SU-DHL-6 (cell line): Measurements from ENCODE around the gene PROX1.

Experiments
- H2AFZ ChIP-seq: fragments of 200-600 bp; sonication (generic); 2 replicates; pipeline ENCODE4 v1.6.1; 2014; ENCODE audit warnings: low read depth, mild to moderate bottlenecking, moderate library complexity, mixed read lengths, antibody characterized with exemption, low read length; ENCODE audit not compliant: severe bottlenecking
- H3F3A ChIP-seq: fragments of 200-600 bp; shearing (Covaris generic); 2 replicates; pipeline ENCODE4 v1.6.0; 2016; ENCODE audit warnings: antibody characterized with exemption, mild to moderate bottlenecking; ENCODE audit not compliant: insufficient read depth
- H3K27ac ChIP-seq: fragments of 200-600 bp; sonication (generic); 2 replicates; pipeline ENCODE4 v1.5.1; 2016; ENCODE audit warnings: low read depth, mild to moderate bottlenecking, low read length, moderate library complexity, mixed read lengths
- H3K27me3 ChIP-seq: fragments of 200-600 bp; sonication (generic), shearing (Covaris generic); 2 replicates; pipeline ENCODE4 v1.6.0; 2014; ENCODE audit warnings: mild to moderate bottlenecking, low read length
- H3K36me3 ChIP-seq: fragments of 200-600 bp; sonication (generic); 2 replicates; pipeline ENCODE4 v1.6.1; 2014; ENCODE audit warnings: mild to moderate bottlenecking, low read length, mixed read lengths
- H3K4me2 ChIP-seq: fragments of 300-600, 200-600 bp; shearing (Covaris generic), sonication (generic); 2 replicates; pipeline ENCODE4 v1.6.0; 2014; ENCODE audit warnings: low read length, low read depth, mild to moderate bottlenecking; ENCODE audit not compliant: poor library complexity, severe bottlenecking
- H3K4me3 ChIP-seq: fragments of 200-600 bp; sonication (generic); 2 replicates; pipeline ENCODE4 v1.5.1; 2014; ENCODE audit warnings: antibody characterized with exemption, low read length, mild to moderate bottlenecking, mixed read lengths; ENCODE audit not compliant: insufficient read depth, poor library complexity, severe bottlenecking
- H3K79me2 ChIP-seq: fragments of 200-600 bp; sonication (generic); 2 replicates; pipeline ENCODE4 v1.6.1; 2014; ENCODE audit warnings: mild to moderate bottlenecking, low read length, moderate library complexity; ENCODE audit not compliant: insufficient read depth
- H3K9ac ChIP-seq: fragments of 200-600 bp; sonication (generic); 2 replicates; pipeline ENCODE4 v1.7.0; 2014; ENCODE audit warnings: mild to moderate bottlenecking, low read length
- H3K9me2 ChIP-seq: fragments of 200-600 bp; sonication (generic); replicated peaks from 2 replicates; pipeline ENCODE4 v1.6.1; 2014; ENCODE audit warnings: low read length; ENCODE audit not compliant: insufficient read depth
- H3K9me3 ChIP-seq: fragments of 200-600 bp; sonication (generic); 2 replicates; pipeline ENCODE4 v1.6.1; 2014; ENCODE audit warnings: low read length, mixed read lengths; ENCODE audit not compliant: insufficient read depth
- H4K20me1 ChIP-seq: fragments of 200-600 bp; sonication (generic); 2 replicates; pipeline ENCODE4 v1.6.1; 2014; ENCODE audit warnings: low read depth, mild to moderate bottlenecking, antibody characterized with exemption, low read length, moderate library complexity, mixed read lengths
- EZH2phosphoT487 ChIP-seq: fragments of 200-600 bp; sonication (generic), shearing (Covaris generic); conservative IDR thresholded peaks from 2 replicates; pipeline ENCODE4 v1.6.1; 2018; ENCODE audit warnings: mild to moderate bottlenecking, antibody characterized with exemption, low read length, moderate library complexity, mixed read lengths
- TF ChIP-seq, protein P1 (sequence below): fragments of 200-600 bp; sonication (generic); IDR thresholded peaks from one replicate; pipeline ENCODE4 v1.5.1; 2017; ENCODE audit warnings: antibody characterized with exemption, mild to moderate bottlenecking, low read length, moderate library complexity; ENCODE audit not compliant: insufficient read depth, poor library complexity, severe bottlenecking

The PROX1 gene

DNA sequence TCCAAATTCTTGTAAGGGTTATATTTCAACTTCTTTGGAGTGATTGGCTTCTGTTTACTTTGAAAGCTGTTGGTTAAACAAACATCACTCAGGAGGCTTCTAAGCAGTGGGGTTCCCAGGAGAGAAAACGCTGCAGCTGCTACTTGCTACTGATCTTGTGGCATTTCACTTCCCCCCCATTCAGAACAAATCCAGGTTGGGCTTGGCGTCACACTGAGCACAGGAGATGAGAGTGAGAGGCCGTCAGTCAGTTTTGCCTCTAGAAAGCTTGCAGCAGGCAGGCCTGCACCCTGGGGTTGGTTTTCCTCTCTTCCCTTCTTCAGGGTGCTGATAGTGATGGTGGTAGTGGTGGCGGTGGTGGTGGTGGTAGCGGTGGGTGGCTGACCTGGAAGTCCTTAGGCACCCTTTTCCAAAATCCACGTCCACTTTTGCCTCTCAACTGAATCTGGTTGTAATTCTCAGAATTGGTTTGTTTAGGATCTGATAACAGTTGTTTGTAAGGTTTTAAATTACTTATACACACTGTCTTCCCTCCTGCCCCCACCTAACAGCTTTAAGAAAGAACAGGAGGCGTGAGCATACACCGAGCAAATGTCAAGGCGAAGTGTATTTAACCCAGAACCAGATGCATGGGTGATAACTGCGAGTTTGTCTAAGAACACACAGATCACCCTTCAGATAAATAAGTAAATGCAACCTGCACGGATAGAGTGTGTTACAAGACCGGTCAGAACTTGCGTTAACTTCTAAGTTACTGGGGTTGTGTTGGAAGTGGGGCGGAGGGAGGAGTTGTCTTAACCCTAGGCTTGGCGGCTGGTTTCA lies 3.2 kb upstream of the PROX1 start:
- H3K9me3 ChIP-seq: no peaks in the 10 kb centered on the region
- no peaks in the 10 kb centered on the region for H3F3A ChIP-seq
- H3K27ac ChIP-seq: no peak overlapping the region
- H3K27me3 ChIP-seq: no peaks in the 10 kb centered on the region
- H3K79me2 ChIP-seq: no peaks in the 10 kb centered on the region
- no peak overlapping the region for H3K4me3 ChIP-seq
- H2AFZ ChIP-seq: no peak overlapping the region
- H3K4me2 ChIP-seq: no peak overlapping the region
- TF ChIP-seq, protein P1, sequence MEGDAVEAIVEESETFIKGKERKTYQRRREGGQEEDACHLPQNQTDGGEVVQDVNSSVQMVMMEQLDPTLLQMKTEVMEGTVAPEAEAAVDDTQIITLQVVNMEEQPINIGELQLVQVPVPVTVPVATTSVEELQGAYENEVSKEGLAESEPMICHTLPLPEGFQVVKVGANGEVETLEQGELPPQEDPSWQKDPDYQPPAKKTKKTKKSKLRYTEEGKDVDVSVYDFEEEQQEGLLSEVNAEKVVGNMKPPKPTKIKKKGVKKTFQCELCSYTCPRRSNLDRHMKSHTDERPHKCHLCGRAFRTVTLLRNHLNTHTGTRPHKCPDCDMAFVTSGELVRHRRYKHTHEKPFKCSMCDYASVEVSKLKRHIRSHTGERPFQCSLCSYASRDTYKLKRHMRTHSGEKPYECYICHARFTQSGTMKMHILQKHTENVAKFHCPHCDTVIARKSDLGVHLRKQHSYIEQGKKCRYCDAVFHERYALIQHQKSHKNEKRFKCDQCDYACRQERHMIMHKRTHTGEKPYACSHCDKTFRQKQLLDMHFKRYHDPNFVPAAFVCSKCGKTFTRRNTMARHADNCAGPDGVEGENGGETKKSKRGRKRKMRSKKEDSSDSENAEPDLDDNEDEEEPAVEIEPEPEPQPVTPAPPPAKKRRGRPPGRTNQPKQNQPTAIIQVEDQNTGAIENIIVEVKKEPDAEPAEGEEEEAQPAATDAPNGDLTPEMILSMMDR: no peak
- no peak for TF ChIP-seq EZH2phosphoT487
- H4K20me1 ChIP-seq: no peaks in the 10 kb centered on the region
- H3K9ac ChIP-seq: no peak overlapping the region
- H3K9me2 ChIP-seq: no peaks in the 10 kb centered on the region
- no peaks in the 10 kb centered on the region for H3K36me3 ChIP-seq

- Histone ChIP-seq H3K4me3 (no peak overlapping the region), H3K36me3 (no peaks in the 10 kb centered on the region), H3K9me3 (no peaks in the 10 kb centered on the region), H3F3A (no peaks in the 10 kb centered on the region), H3K9me2 (no peaks in the 10 kb centered on the region), H3K79me2 (no peaks in the 10 kb centered on the region), H2AFZ (no peak overlapping the region), H3K4me2 (no peak overlapping the region), H3K27ac (no peak overlapping the region), H3K9ac (no peak overlapping the region), H4K20me1 (no peaks in the 10 kb centered on the region), H3K27me3 (no peaks in the 10 kb centered on the region)
- TF ChIP-seq, protein P1: no peak
- no peak for TF ChIP-seq EZH2phosphoT487
Measured at GRCh38 chr1:213985209-213986019, 2.4 kb upstream of the PROX1 start.

GRCh38 chr1:213986020-213986924 lies 1.5 kb upstream of the PROX1 start:
- Histone ChIP-seq H3K4me3 (no peak overlapping the region), H3K9me3 (no peaks in the 10 kb centered on the region), H3K27me3 (no peaks in the 10 kb centered on the region), H3K79me2 (no peaks in the 10 kb centered on the region), H3K4me2 (no peak overlapping the region), H3K27ac (no peak overlapping the region), H3K9ac (no peak overlapping the region), H2AFZ (no peak overlapping the region), H3K9me2 (no peaks in the 10 kb centered on the region), H3F3A (no peaks in the 10 kb centered on the region), H3K36me3 (no peaks in the 10 kb centered on the region), H4K20me1 (no peaks in the 10 kb centered on the region)
- no peak for TF ChIP-seq EZH2phosphoT487
- TF ChIP-seq, protein P1: no peak
